ES-I3 (cell line): ENCODE results near the gene APLP2.
"Not testable (repeated sequence)": the region's sequence is repeated elsewhere in the genome, so short reads cannot be mapped to it uniquely, and the experiment has no call there.

Experiments
- H3K36me3 ChIP-seq: 2 replicates; pipeline ENCODE4 v1.6.1; 2013; ENCODE audit warnings: mild to moderate bottlenecking, low read length, control low read depth, moderate library complexity; ENCODE audit not compliant: insufficient read depth
- H3K4me1 ChIP-seq: 2 replicates; pipeline ENCODE4 v1.6.1; 2013; ENCODE audit warnings: mild to moderate bottlenecking, control low read depth, low read length; ENCODE audit not compliant: insufficient read depth
- H3K9ac ChIP-seq: 2 replicates; pipeline ENCODE4 v1.6.1; 2013; ENCODE audit warnings: low read depth, mild to moderate bottlenecking, low read length, moderate library complexity
- H3K9me3 ChIP-seq: 2 replicates; pipeline ENCODE4 v1.6.1; 2013; ENCODE audit warnings: mild to moderate bottlenecking, low read length, moderate library complexity; ENCODE audit not compliant: control insufficient read depth, insufficient read depth

Gene APLP2

DNA sequence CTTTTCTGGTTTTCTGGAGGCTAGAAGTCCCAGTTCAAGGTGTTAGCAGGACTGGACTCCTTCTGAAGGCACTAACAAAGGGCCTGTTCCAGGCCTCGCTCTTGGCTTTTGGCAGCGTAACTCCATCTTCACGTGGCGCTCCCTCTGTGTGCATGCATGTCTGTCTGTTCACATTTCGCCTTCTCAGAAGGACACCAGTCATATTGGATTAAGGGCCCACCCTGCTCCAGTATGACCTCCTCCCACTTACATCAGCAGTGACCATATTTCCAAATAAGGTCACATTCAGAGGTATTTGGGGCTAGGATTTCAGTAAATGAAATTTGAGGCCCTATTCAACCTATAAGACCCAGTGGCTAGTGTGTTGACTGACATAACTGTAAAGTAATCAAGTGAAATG lies 20.0 kb downstream of the APLP2 start:
- peaks cover 14% of the 10 kb centered on the region for H3K9me3 ChIP-seq
- no peak overlapping the region for H3K9ac ChIP-seq
- H3K4me1 ChIP-seq, result peaks cover 6% of the 10 kb centered on the region; the same call in 1 of the 2 replicates
- H3K36me3 ChIP-seq, result 0 out of 2 replicates have a peak, but pooled peaks cover 3% of the 10 kb centered on the region

DNA sequence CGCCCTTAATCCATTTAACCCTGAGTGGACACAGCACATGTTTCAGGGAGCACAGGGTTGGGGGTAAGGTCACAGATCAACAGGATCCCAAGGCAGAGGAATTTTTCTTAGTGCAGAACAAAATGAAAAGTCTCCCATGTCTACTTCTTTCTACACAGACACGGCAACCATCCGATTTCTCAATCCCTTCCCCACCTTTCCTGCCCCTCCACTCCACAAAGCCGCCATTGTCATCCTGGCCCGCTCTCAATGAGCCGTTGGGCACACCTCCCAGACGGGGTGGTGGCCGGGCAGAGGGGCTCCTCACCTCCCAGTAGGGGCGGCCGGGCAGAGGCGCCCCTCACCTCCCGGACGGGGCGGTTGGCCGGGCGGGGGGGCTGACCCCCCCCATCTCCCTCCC lies 20.8 kb downstream of the APLP2 start:
- H3K9me3 ChIP-seq, result peaks cover 14% of the 10 kb centered on the region
- H3K36me3 ChIP-seq, H3K9ac ChIP-seq, H3K4me1 ChIP-seq: not testable (repeated sequence)

DNA sequence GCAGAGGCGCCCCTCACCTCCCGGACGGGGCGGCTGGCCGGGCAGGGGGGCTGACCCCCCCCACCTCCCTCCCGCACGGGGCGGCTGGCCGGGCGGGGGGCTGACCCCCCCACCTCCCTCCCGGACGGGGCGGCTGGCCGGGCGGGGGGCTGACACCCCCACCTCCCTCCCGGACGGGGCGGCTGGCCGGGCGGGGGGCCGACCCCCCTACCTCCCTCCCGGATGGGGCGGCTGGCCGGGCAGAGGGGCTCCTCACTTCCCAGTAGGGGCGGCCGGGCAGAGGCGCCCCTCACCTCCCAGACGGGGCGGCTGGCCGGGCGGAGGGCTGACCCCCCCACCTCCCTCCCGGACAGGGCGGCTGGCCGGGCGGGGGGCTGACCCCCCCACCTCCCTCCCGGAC lies 21.5 kb downstream of the APLP2 start:
- H3K4me1 ChIP-seq, H3K9ac ChIP-seq, H3K36me3 ChIP-seq: not testable (repeated sequence)
- peaks cover 14% of the 10 kb centered on the region for H3K9me3 ChIP-seq

DNA sequence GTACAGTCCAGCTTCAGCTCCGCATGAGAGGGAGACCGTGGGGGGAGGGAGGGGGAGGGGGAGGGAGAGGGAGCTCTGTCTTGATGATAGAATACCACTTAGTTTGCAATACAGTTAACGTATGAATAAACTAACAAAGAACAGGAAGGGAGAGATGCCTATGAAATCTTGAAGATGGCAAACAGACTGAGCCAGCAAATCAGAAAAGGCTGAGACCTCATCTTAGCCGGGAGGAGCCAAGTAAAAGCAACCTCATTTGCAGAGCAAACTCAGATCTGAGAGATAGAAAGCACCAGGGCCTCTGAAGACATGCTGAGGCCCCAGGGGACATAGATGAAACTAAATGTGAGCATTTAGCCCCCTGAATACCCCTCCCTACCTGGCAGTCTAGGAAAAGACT lies 23.0 kb downstream of the APLP2 start:
- Histone ChIP-seq H3K36me3 (0 out of 2 replicates have a peak, but pooled peaks cover 3% of the 10 kb centered on the region), H3K4me1 (no peaks in the 10 kb centered on the region), H3K9ac (no peak overlapping the region), H3K9me3 (peaks cover 12% of the 10 kb centered on the region)

GRCh38 chr11:130094614-130095013 lies 24.9 kb downstream of the APLP2 start:
- H3K36me3 ChIP-seq, result no peaks in the 10 kb centered on the region
- H3K9me3 ChIP-seq, result peaks cover 5% of the 10 kb centered on the region; the same call in 1 of the 2 replicates
- no peaks in the 10 kb centered on the region for H3K4me1 ChIP-seq
- no peak overlapping the region for H3K9ac ChIP-seq

- H3K9ac ChIP-seq, result no peak overlapping the region
These were observed 25.6 kb downstream of the APLP2 start for GRCh38 chr11:130095326-130095725.

GRCh38 chr11:130096042-130096441 lies 26.3 kb downstream of the APLP2 start:
- no peak overlapping the region for H3K9ac ChIP-seq
- H3K36me3 ChIP-seq, result no peaks in the 10 kb centered on the region
- peaks cover 5% of the 10 kb centered on the region; the same call in 1 of the 2 replicates for H3K9me3 ChIP-seq
- H3K4me1 ChIP-seq, result no peaks in the 10 kb centered on the region

More at GRCh38 chr11:130095326-130095725, 25.6 kb downstream of the APLP2 start:
- Histone ChIP-seq H3K36me3 (no peaks in the 10 kb centered on the region), H3K9me3 (peaks cover 5% of the 10 kb centered on the region; the same call in 1 of the 2 replicates), H3K4me1 (no peaks in the 10 kb centered on the region)

DNA sequence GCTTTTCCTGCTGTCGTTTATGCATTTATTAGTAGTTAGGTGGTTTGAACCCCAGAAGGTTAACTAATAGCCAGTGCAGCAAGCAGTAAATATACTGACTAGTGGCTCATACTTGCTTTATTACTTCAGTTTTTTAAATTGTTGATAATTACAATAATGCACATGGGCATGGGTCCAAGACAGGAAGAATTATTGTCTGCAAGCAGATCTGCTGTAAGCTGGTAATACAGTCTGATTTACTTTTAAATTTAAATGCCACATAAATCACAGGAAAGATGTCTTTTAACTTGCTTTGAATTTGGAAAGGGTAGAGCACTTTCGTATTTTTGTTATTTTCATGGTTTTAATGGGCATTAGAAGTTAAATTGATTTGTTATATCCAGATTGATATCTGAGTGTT lies 27.1 kb downstream of the APLP2 start:
- no peaks in the 10 kb centered on the region for H3K36me3 ChIP-seq
- H3K9ac ChIP-seq, result no peak overlapping the region
- H3K4me1 ChIP-seq, result peaks cover 2% of the 10 kb centered on the region; the same call in 1 of the 2 replicates
- peaks cover 5% of the 10 kb centered on the region; the same call in 1 of the 2 replicates for H3K9me3 ChIP-seq

DNA sequence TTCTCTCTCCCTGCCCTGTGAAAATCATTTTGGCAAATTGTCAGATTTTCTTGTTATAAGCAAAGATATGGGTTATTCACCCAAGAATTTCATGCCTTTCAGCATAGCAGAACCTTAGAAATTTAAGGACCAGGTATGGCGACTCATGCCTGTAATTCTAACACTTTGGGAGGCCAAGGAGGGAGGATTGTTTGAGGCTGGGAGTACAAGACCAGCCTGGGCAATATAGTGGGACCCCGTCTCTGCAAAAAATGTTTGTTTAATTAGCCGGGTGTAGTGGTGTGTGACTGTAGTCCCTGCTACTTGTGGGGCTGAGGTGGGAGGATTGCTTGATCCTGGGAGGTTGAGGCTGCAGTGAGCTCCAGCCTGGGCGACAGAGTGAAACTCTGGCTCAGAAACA lies 27.6 kb downstream of the APLP2 start:
- H3K9me3 ChIP-seq, result peaks cover 5% of the 10 kb centered on the region; the same call in 1 of the 2 replicates
- H3K9ac ChIP-seq, result no peak overlapping the region
- peaks cover 6% of the 10 kb centered on the region; the same call in 1 of the 2 replicates for H3K4me1 ChIP-seq
- no peaks in the 10 kb centered on the region for H3K36me3 ChIP-seq

DNA sequence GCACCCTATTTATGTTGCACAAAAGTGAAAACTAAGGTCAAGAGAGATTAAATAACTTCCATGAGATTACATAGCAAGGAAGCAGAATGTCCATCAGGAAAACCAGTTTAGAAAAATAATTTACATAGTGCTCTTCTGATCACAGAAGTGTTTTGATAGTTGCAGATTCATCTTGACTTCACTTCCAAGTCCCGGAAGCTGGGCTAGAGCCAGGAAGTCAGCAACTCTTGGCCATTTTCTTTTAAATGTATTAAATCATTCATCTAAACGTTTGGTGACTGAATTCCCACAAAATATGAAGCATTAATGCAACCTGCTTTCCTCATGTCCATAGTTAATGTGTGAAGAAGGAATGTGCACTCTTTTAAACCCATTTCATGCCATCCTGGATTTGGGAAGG lies 29.7 kb downstream of the APLP2 start:
- H3K9ac ChIP-seq, result no peak overlapping the region
- no peaks in the 10 kb centered on the region for H3K36me3 ChIP-seq
- peaks cover 15% of the 10 kb centered on the region for H3K4me1 ChIP-seq

GRCh38 chr11:130100381-130101095 lies 30.8 kb downstream of the APLP2 start:
- Histone ChIP-seq H3K36me3 (no peaks in the 10 kb centered on the region), H3K9me3 (no peaks in the 10 kb centered on the region), H3K9ac (no peak overlapping the region), H3K4me1 (peaks cover 15% of the 10 kb centered on the region)

More for the DNA sequence above, 29.7 kb downstream of the APLP2 start:
- no peaks in the 10 kb centered on the region for H3K9me3 ChIP-seq

DNA sequence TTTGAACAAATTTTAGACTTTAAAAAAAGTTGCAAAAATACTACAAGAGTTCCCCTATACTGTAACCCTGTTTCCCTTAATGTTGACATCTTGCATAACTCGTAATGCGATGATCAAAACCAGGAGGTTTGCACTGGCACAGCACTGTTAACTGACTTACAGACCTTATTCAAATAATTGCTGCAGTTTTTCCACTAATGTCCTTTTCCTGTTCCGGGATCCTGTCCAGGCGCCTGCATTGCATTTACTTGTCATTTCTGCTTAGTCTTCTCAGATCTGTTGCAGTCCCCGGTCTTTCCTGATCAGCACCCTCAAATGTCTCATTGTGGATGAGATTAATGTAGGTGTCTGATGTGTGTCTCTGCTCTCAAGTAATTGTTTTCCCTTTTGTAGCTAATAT lies 32.0 kb downstream of the APLP2 start:
- peaks cover 18% of the 10 kb centered on the region for H3K4me1 ChIP-seq
- no peaks in the 10 kb centered on the region for H3K36me3 ChIP-seq
- H3K9ac ChIP-seq, result no peak overlapping the region
- no peaks in the 10 kb centered on the region for H3K9me3 ChIP-seq

DNA sequence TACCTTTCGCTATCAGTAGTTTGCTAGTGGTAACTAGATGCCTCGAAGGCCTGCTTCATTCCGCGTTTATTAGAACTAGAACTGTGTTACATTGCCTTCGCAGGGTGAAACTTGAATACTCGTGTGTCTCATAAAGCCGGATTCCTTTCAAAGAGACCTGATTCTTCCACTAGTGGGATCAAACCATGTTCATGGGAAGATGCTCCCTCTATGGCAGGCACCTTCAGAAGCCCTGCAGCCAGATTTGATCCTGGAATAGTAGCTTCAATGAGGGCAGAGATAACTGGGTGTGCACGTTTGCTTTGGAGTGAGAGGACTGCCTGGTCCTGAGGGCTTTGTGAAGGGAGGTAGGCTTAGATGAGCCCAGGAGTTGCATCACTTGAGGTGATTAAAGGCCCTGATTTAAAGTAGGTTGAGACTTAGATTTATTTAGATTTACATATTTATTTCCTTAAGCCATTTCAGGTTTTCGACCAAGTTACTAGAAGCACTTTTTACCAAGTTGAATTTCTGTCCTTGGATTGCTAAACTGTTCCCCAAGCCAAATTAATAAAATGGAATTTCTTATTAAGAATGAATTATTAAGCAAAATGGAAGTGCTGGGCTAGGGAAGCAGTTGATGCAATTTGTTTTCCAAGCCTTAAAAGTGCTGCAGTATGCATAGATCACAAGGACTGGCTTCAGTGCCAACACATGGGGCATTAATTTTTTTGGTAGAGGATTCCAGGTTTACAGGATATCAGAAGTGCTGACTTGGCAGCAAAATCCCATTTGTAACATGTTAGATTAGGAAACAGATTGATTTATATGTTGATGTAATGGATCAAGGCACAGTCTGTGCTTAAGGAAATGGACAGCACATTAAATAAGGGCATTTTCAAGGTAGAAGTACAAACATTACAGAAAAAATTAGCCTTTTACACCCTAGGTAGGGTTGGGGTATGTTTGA lies 32.9 kb downstream of the APLP2 start:
- no peak overlapping the region for H3K9ac ChIP-seq
- no peaks in the 10 kb centered on the region for H3K9me3 ChIP-seq
- no peaks in the 10 kb centered on the region for H3K36me3 ChIP-seq
- peaks cover 18% of the 10 kb centered on the region for H3K4me1 ChIP-seq

GRCh38 chr11:130103296-130103814 lies 33.7 kb downstream of the APLP2 start:
- no peaks in the 10 kb centered on the region for H3K9me3 ChIP-seq
- H3K4me1 ChIP-seq, result peaks cover 18% of the 10 kb centered on the region
- H3K36me3 ChIP-seq, result no peaks in the 10 kb centered on the region
- H3K9ac ChIP-seq, result no peak overlapping the region
